Mammary epithelial cell (primary cell): ENCODE measurements around the gene RND1.

Experiments
- CTCF ChIP-seq, 2 donors: IDR thresholded peaks in 1 of 2; conservative IDR thresholded peaks in 1 of 2; 2 replicates each; pipeline ENCODE4 v1.5.1; 2011 to 2012; ENCODE audit warnings: inconsistent platforms in 2 of 2, low read length in 2 of 2, mild to moderate bottlenecking in 2 of 2, control low read depth in 1 of 2, low read depth in 1 of 2; ENCODE audit not compliant: insufficient read depth in 1 of 2; ENCODE audit errors: extremely low read depth in 1 of 2
- EZH2 ChIP-seq: IDR thresholded peaks from 2 replicates; pipeline ENCODE4 v1.6.1; 2012; ENCODE audit warnings: low read length, inconsistent platforms, borderline replicate concordance

DNA sequence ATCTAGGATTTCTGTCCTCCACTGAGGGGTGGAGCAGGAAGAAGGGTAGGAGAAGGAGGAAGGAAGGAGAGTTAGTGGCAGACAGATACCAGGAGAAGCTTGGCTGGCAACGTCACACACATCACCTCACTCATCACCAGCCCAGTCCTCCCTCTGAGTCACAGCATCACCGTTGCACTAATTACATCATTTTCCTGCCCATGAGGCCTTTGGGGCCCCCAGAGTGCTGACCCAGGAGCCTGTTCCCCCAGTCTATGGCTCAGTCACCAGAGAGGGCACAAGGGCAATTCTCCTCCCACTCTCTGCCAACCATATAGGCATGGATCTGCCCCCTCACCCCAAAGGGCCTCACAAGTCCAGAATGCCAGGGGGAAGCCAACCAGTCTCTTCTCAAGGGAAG, 4.6 kb downstream of the RND1 start:
- TF ChIP-seq CTCF (conservative IDR thresholded peaks at IDR 0.05 in 1 of 2, IDR thresholded peaks at IDR 0.05 in 1 of 2; ENCODE audit: extremely low read depth in 1 of 2, insufficient read depth in 1 of 2, low read depth in 1 of 2, low read length in 2 of 2) (no peak), EZH2 (no peak)
